GM21367 (cell line): Measurements from ENCODE around the gene EDEM1.

ENCODE experiments used
- ATAC-seq: cut with Tn5 transposase; IDR thresholded peaks from one replicate; pipeline ENCODE4 v1.9.1; 2021; ENCODE audit not compliant: unreplicated experiment

The EDEM1 gene

GRCh38 chr3:5267252-5267651, 79.7 kb downstream of the EDEM1 start:
- no peak for ATAC-seq

GRCh38 chr3:5267889-5268288, 80.4 kb downstream of the EDEM1 start:
- no peak for ATAC-seq
